PFSK-1 (cell line): Measurements from ENCODE around the gene HACD2.

ENCODE experiments used
- FOXP2 ChIP-seq: optimal IDR thresholded peaks from 2 replicates; pipeline ENCODE3; 2011; ENCODE audit warnings: borderline replicate concordance, control low read depth, inconsistent platforms; ENCODE audit not compliant: insufficient read depth; ENCODE audit errors: extremely low read length, extremely low read depth
- POLR2AphosphoS5 ChIP-seq: IDR thresholded peaks from 2 replicates; pipeline ENCODE4 v1.6.1; 2012; ENCODE audit warnings: low read depth, mild to moderate bottlenecking, control low read depth, low read length, moderate library complexity
- REST ChIP-seq, 2 experiments: IDR thresholded peaks; 2 replicates each; pipeline versions ENCODE4 v1.6.1 to v1.8.0; 2011 to 2012; ENCODE audit warnings: low read depth in 2 of 2, low read length in 2 of 2, control low read depth in 1 of 2, inconsistent platforms in 1 of 2, mild to moderate bottlenecking in 1 of 2, moderate library complexity in 1 of 2; ENCODE audit not compliant: insufficient read depth in 1 of 2
- SIN3A ChIP-seq: IDR thresholded peaks from 2 replicates; pipeline ENCODE4 v1.6.1; 2012; ENCODE audit warnings: mild to moderate bottlenecking, low read length, moderate library complexity, borderline replicate concordance; ENCODE audit not compliant: insufficient read depth
- TAF1 ChIP-seq: IDR thresholded peaks from 2 replicates; pipeline ENCODE4 v1.6.1; 2012; ENCODE audit warnings: low read length, control low read depth, borderline replicate concordance; ENCODE audit not compliant: insufficient read depth

GRCh38 chr3:123446610-123447109 lies 138.2 kb downstream of the HACD2 start:
- TF ChIP-seq REST (IDR thresholded peaks at IDR 0.05; ENCODE audit: insufficient read depth in 1 of 2, low read depth in 2 of 2, low read length in 2 of 2) (no peak), SIN3A (no peak), POLR2AphosphoS5 (no peak), TAF1 (no peak), FOXP2 (no peak)
